NB4 (cell line): ENCODE measurements around the gene ADAM8.

Experiments
- DNase-seq: peaks from one replicate; pipeline ENCODE4 v3.0.0; 2010; ENCODE audit warnings: low read depth
- H3K4me3 ChIP-seq: one replicate; pipeline ENCODE4 v1.5.1; 2011; ENCODE audit warnings: mild to moderate bottlenecking, low read depth, low read length, moderate library complexity
- MYC ChIP-seq: IDR thresholded peaks from 2 replicates; pipeline ENCODE4 v1.6.1; 2011; ENCODE audit warnings: low read depth, low read length
- POLR2A ChIP-seq: IDR thresholded peaks from 2 replicates; pipeline ENCODE4 v1.6.1; 2011; ENCODE audit warnings: mild to moderate bottlenecking; ENCODE audit not compliant: insufficient read length; ENCODE audit errors: extremely low read depth
- TF ChIP-seq, protein P1 (sequence below): IDR thresholded peaks from one replicate; pipeline ENCODE4 v1.5.1; 2012; ENCODE audit warnings: low read depth, low read length
- TF ChIP-seq, protein P2 (sequence below): IDR thresholded peaks from 2 replicates; pipeline ENCODE4 v1.6.1; 2011; ENCODE audit warnings: low read depth, low read length

The ADAM8 gene

DNA sequence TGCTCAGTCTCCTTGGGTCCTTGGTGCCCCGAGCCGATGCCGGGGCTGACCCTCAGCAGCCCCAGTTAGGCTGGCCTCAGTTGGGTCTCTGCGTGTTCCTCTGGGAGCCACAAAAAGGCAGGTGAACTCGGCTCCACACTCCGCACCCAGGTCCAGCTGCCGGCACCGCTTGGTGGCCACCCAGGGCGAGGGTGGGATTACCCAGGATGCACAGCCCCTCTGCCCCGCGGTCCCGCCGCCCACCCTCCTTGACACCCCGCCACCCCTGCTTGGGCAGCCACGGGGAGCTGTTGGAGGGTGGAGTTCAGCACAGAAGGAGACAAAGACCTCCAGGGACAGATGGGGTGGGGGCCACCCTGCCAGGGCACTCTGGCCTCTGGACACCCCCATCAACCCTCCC is 21.3 kb downstream of the ADAM8 start:
- TF ChIP-seq, protein P1, sequence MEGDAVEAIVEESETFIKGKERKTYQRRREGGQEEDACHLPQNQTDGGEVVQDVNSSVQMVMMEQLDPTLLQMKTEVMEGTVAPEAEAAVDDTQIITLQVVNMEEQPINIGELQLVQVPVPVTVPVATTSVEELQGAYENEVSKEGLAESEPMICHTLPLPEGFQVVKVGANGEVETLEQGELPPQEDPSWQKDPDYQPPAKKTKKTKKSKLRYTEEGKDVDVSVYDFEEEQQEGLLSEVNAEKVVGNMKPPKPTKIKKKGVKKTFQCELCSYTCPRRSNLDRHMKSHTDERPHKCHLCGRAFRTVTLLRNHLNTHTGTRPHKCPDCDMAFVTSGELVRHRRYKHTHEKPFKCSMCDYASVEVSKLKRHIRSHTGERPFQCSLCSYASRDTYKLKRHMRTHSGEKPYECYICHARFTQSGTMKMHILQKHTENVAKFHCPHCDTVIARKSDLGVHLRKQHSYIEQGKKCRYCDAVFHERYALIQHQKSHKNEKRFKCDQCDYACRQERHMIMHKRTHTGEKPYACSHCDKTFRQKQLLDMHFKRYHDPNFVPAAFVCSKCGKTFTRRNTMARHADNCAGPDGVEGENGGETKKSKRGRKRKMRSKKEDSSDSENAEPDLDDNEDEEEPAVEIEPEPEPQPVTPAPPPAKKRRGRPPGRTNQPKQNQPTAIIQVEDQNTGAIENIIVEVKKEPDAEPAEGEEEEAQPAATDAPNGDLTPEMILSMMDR, result no peak
- TF ChIP-seq, protein P2, sequence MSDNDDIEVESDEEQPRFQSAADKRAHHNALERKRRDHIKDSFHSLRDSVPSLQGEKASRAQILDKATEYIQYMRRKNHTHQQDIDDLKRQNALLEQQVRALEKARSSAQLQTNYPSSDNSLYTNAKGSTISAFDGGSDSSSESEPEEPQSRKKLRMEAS, result no peak
- no peak for TF ChIP-seq MYC
- TF ChIP-seq POLR2A, result no peak
- no peak for DNase-seq

DNA sequence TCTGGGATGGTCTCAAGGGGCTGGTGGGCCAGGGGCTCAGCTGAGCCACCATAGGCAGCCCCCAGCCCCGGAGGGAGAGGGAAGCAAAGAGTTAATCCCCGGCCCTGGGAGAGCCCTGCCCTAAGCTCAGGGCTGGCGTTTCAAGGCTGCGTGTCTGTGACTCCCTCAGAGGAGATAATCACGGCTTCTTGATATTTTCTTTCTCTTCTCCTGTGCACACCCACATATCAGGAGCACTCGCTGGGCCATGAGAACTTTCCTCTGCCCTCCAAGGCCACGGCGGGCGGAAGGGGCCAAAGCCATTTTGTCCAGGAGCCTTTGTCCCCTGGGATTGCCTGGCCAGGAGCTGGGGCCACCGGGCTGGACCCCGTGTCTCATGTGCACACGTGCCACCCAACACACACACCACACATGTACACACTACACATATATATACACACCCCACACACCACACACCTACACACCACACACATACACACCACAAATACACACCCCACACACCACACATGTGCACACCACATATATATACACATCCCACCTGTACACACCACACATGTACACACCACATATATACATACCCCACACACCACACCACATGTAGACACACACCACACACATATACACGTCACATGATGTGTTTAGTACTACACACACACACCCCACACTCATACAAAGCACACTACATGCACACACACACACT is 22.1 kb downstream of the ADAM8 start:
- H3K4me3 ChIP-seq, result no peak overlapping the region
- no peak for DNase-seq
- TF ChIP-seq POLR2A (no peak), MYC (no peak)
- TF ChIP-seq, protein P2, result no peak

More for the DNA sequence above, 21.3 kb downstream of the ADAM8 start:
- no peak overlapping the region for H3K4me3 ChIP-seq

DNA sequence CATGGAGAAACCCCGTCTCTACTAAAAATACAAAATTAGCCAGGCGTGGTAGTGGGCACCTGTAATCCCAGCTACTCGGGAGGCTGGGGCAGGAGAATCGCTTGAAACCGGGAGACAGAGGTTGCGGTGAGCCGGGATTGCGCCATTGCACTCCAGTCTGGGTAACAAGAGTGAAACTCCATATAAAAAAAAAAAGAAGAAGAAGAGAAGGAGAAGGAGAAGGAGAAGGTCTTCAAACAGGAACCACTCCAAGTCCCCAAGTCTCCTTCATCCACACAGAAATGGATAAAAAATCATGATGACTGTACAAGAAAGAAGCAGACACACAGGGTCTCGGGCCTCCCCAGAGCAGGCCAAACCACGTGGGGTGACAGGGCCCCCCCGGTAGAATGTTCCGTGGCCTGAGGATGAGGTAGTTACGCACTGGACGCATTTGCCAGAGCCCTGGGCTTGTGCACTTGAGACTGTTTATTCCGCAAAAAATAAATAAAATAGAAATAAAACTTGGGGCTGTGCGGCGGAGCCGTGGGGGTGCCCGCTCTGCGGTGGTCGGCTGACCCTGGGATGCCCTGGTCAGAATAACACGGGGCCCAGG is 23.2 kb downstream of the ADAM8 start:
- no peak overlapping the region for H3K4me3 ChIP-seq
- TF ChIP-seq, protein P1, result no peak
- TF ChIP-seq, protein P2, result no peak
- no peak for TF ChIP-seq POLR2A
- TF ChIP-seq MYC, result no peak
- peak; percentile 53 for DNase-seq

DNA sequence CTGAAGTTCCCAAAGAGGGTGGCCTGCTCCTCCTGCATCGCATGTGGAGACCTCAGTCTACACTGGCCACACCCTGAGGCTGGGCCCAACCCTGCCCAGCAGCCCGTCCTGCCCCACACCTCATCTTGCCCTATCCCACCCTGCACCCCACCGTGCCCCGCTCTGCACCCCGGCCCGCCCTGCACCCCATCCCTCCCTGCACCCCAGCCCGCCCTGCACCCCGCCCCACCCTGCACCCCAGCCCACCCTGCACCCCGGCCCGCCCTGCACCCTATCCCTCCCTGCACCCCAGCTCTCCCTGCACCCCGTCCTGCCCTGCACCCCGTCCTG is 24.5 kb downstream of the ADAM8 start:
- H3K4me3 ChIP-seq, result no peak overlapping the region
- no peak for DNase-seq
- no peak for TF ChIP-seq MYC
- no peak for TF ChIP-seq POLR2A
- TF ChIP-seq, protein P1, result no peak
- TF ChIP-seq, protein P2, result no peak

DNA sequence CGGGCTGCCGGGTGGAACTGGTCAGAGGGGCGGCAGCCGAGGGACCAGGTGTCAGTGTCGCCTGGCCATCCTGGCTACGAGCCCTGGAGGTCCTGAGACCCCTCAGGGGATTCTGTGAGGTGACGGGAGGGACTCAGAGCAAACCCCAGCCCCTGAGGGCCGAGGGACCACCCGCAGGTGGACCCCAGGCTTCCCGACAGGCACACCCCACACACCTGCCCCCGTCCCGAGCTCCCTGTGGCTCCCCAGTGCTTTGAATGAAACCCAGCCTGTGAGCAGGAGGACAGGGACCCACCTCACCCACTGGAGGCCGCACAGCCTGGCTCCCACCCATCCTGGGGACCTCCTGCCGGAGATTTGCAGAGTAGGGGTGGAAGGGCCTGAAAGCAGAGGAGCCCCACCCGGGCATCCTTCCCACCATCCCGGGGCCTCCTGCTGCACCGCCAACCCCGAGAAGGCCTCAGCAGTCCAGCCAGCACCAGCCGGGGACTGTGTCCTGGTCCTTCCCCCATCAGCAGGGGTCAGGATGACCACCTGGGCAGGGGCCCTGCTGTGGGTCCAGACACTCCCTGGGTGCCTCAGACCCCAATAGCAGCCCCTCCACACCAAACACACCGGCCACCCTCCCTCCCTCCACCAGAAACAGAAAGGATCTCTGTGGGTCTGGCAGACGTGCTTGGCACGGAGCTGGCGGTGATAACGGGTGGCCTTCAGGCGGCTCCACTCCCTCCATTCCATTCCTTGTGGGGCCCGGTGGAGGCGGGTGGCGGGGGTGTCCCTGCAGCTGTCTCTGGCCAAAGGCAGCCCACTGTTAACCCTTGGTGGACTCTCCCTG is 25.1 kb downstream of the ADAM8 start:
- TF ChIP-seq, protein P1, result no peak
- TF ChIP-seq, protein P2, result no peak
- TF ChIP-seq MYC, result no peak
- TF ChIP-seq POLR2A, result no peak
- DNase-seq, result no peak
- H3K4me3 ChIP-seq, result no peak overlapping the region
